Heart right ventricle (tissue), 16 donors: ENCODE results near the gene TMEM196. TPM values are rescaled to one million over a fixed set of nuclear protein-coding genes. Genes with fewer than 3 reads are reported as not detected.

ENCODE experiments used
- ATAC-seq, 8 donors: fragments of 200-7000 bp; cut with Tn5 transposase; one replicate each; pipeline ENCODE4 v1.9.1; 2020; ENCODE audit warnings: mild to moderate bottlenecking in 8 of 8, moderate library complexity in 8 of 8, moderate number of reproducible peaks in 1 of 8
- DNase-seq, 2 donors: peaks; one replicate each; pipeline ENCODE4 v3.0.0-alpha.2; 2020
- H3K27ac ChIP-seq, 10 donors: fragments of 200-600 bp; sonication (generic) in 2 of 10; one replicate each; pipeline versions ENCODE4 v1.5.0 to v1.8.0; 2020 to 2022; ENCODE audit warnings: mild to moderate bottlenecking in 3 of 10
- H3K27me3 ChIP-seq, 7 donors: fragments of 200-600 bp; one replicate each; pipeline ENCODE4 v1.8.0; 2021 to 2022; ENCODE audit warnings: mild to moderate bottlenecking in 2 of 7
- H3K36me3 ChIP-seq, 9 donors: fragments of 200-600 bp; sonication (generic) in 1 of 9; one replicate each; pipeline versions ENCODE4 v1.5.0 to v1.8.0; 2020 to 2022; ENCODE audit warnings: mild to moderate bottlenecking in 2 of 9
- H3K4me1 ChIP-seq, 9 donors: fragments of 200-600 bp; sonication (generic) in 1 of 9; one replicate each; pipeline versions ENCODE4 v1.5.0 to v1.8.0; 2020 to 2022; ENCODE audit warnings: mild to moderate bottlenecking in 4 of 9
- H3K4me3 ChIP-seq, 10 donors: fragments of 200-600 bp; sonication (generic) in 2 of 10; one replicate each; pipeline versions ENCODE4 v1.5.0 to v1.8.0; 2020 to 2022; ENCODE audit warnings: mild to moderate bottlenecking in 7 of 10, moderate library complexity in 2 of 10
- H3K9me3 ChIP-seq, 11 donors: fragments of 200-600 bp in 10 of 11; sonication (generic) in 2 of 11; one replicate each; pipeline versions ENCODE4 v1.5.0 to v1.8.0; 2013 to 2022; ENCODE audit warnings: mild to moderate bottlenecking in 2 of 11, control low read depth in 1 of 11, moderate library complexity in 1 of 11
- CTCF ChIP-seq, 9 donors: fragments of 200-600 bp; sonication (generic) in 2 of 9; IDR thresholded peaks; one replicate each; pipeline versions ENCODE4 v1.5.0 to v1.8.0; 2021 to 2022; ENCODE audit warnings: antibody characterized with exemption in 9 of 9, mild to moderate bottlenecking in 5 of 9, moderate library complexity in 1 of 9
- WGBS, 2 donors: extraction: QIAGEN DNeasy Blood & Tissue Kit; methylation state at CpG; one replicate each; pipeline ENCODE4 v1.1.7; 2013; ENCODE audit warnings: inconsistent platforms in 1 of 2; 5-methylcytosine and 5-hydroxymethylcytosine counted together
- intact Hi-C, 10 donors: fragments of 100-400 bp; cut with DNase I; formaldehyde crosslinking; loops; one replicate each; pipeline versions ENCODE4 v1.11.1 to v1.14.2; 2022
- polyA plus RNA-seq, 2 donors: library from polyadenylated mRNA; stranded (reverse); fragments of 200-250 nt; gene quantifications; one replicate each; pipeline ENCODE4 v1.2.3, GENCODE V29; 2013
- total RNA-seq, 10 donors: library from RNA; stranded (reverse); fragmentation: NEBNext Ultra II Directional in 3 of 10; extraction: Animal tissue kit (Norgen Biotek cat#: 25700) in 3 of 10; gene quantifications; one replicate each; pipeline versions ENCODE4 v1.2.1 to v1.2.4, GENCODE V29; 2021 to 2023
- donor health status: Arrhythmogenic right ventricular cardiomyopathy.
- donor health status: ischemic (EF 13 %, LVEDD 7.1; RV severe dilation, severe dysfunction).
- donor health status: healthy with polysubstance abuse.
- donor health status: DM: no; HTN: yes; CAD: no.
- donor health status: DM: no; HTN: no; CAD: no.
- donor health status: ischemic (EF 25% LVEDD 6.9; RV normal size, moderate dysfunction).
- donor health status: ischemic (EF 25% LVEDD 5.7; RV mildly dilated, moderate dysfunction).
- donor health status: healthy.
- donor health status: DM: yes; HTN: yes; CAD: no.
- donor health status: Ischemic cardiomyopathy.
- donor health status: ischemic (EF 35%, LVEDD 5.7; RV mildly dilated, moderate dysfunction).
- donor health status: nonischemic (EF 11% LVEDD 7.7; RV severe dilation, severe dysfunction).
- donor health status: DM: yes; HTN: yes; CAD: no.
- donor health status: PGD.
- donor health status: ischemic (EF 29% LVEDD 5.4; RV normal size, mild dysfunction).
- donor health status: nonischemic (EF 23%, LVEDD 6.1; RV moderate dilation, normal function).

The TMEM196 gene
- total and polyA plus RNA-seq, 12 donors = not detected

DNA sequence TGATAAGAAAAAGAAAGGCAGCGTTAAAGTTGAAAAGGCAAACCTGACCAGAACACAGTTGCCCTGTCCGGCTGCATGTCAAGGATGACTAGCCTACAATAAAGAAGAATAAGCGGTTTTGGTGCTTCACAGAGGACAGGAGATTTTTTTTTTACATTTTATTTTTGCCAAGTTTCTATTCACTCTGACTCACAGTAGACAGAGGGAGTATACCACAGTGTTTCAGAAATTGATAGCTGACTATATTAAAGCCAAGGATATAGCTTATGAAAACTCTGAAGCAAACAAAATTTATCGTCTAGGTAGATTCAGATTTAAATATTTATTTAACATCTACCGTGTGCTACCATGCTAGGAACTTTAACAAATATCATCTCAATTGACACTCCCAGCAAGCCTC, 47.6 kb downstream of the TMEM196 start:
- H3K36me3 ChIP-seq = no peaks in the 10 kb centered on the region
- DNase-seq (no peak), ATAC-seq (no peak)
- intact Hi-C loops = no loop called here
- H3K9me3 ChIP-seq = no peaks in the 10 kb centered on the region
- no peak for TF ChIP-seq CTCF (IDR thresholded peaks at IDR 0.05)
- H3K4me3 ChIP-seq = no peak overlapping the region
- no peak overlapping the region for H3K27ac ChIP-seq
- 77 to 83% methylated on average over 5 of the region's 5 CpGs for WGBS, 2 donors
- H3K27me3 ChIP-seq = peaks cover 0 to 34% (median 4%) of the 10 kb centered on the region in 7 donors
- no peaks in the 10 kb centered on the region for H3K4me1 ChIP-seq

DNA sequence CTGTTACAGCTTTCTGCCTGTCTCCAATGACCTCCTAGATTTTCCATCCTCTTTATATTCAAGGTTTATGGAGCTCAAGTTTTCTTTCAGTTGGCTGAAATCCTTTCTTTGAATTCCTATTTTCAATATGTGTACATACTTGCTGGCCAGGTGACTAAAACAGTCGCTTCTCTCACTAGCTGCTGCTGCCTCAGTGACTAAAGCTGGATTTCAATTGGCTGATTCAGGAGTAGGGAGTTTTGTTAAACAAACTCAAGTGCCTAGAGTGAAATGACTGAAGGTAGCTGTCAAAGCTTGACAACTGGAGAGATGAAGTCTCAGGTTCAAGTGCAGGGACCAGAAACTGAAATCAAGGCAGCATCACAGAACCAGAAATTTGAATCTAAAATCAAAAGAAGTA, 57.9 kb downstream of the TMEM196 start:
- no peak for ATAC-seq
- WGBS, 2 donors = 33 to 46% methylated on average over 1 of the region's 1 CpG
- DNase-seq = no peak
- no peak overlapping the region for H3K27ac ChIP-seq
- intact Hi-C loops = loop anchor here in 4 of 10 donors (2.0 to 10.0 kb wide), 2 partner anchors 879 to 883 kb away; no protein-coding TSS in a partner anchor
- no peaks in the 10 kb centered on the region for H3K36me3 ChIP-seq
- TF ChIP-seq CTCF (IDR thresholded peaks at IDR 0.05) = no peak
- no peak overlapping the region for H3K4me3 ChIP-seq
- H3K9me3 ChIP-seq = no peaks in the 10 kb centered on the region
- no peaks in the 10 kb centered on the region for H3K4me1 ChIP-seq
- peaks cover 0 to 9% (median 0%) of the 10 kb centered on the region in 7 donors for H3K27me3 ChIP-seq

DNA sequence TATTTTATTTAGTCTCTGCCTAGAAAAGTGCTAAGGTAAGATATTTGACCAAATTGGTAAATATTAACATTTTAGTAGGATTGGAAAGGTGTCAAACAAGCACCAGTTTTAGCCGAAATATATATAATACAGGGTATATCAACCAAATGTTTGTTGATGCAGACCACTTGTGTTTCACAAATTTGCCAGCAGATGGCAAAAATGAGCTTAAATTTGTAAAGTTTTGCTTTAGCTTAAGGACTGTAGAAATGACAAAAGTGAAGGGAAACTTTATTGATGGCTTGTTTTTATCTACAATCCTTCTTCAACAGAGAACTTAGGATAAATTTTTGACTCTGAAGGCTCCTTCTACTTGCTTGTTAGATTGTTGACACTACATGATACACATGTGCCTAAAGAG, 59.7 kb downstream of the TMEM196 start:
- H3K9me3 ChIP-seq = no peaks in the 10 kb centered on the region
- no peak overlapping the region for H3K4me3 ChIP-seq
- no peak overlapping the region for H3K27ac ChIP-seq
- no peaks in the 10 kb centered on the region for H3K36me3 ChIP-seq
- DNase-seq = no peak
- peaks cover 0 to 8% (median 0%) of the 10 kb centered on the region in 9 donors for H3K4me1 ChIP-seq
- no peak for ATAC-seq
- intact Hi-C loops = loop anchor here in 9 of 10 donors (1.0 to 10.0 kb wide), 4 partner anchors 881 to 885 kb away; no protein-coding TSS in a partner anchor
- H3K27me3 ChIP-seq = peaks cover 0 to 7% (median 0%) of the 10 kb centered on the region in 7 donors
- WGBS, 2 donors = 55 to 63% methylated on average over 1 of the region's 1 CpG
- TF ChIP-seq CTCF (IDR thresholded peaks at IDR 0.05) = peak in 8 of 9 donors; percentile 30 to 72 (median 58)

GRCh38 chr7:19709249-19709578, 64.2 kb downstream of the TMEM196 start:
- Histone ChIP-seq H3K9me3 (no peaks in the 10 kb centered on the region), H3K27ac (peak overlapping the region in 8 of 10 donors; percentile 33 to 83 (median 58)), H3K27me3 (no peaks in the 10 kb centered on the region), H3K4me1 (peaks cover 5 to 29% (median 18%) of the 10 kb centered on the region in 9 donors), H3K4me3 (peak overlapping the region in 9 of 10 donors; percentile 74 to 95 (median 86)), H3K36me3 (peaks cover 0 to 1% (median 0%) of the 10 kb centered on the region in 9 donors)
- WGBS, 2 donors = 54 to 55% methylated on average over 6 of the region's 6 CpGs
- intact Hi-C loops = no loop called here
- DNase-seq = no peak
- peak in 4 of 8 donors; percentile 2 to 15 (median 11) for ATAC-seq
- TF ChIP-seq CTCF (IDR thresholded peaks at IDR 0.05) = peak in 2 of 9 donors; percentile 4 to 18
